HepG2 (cell line): Measurements from ENCODE around the gene GFRA1.

Experiments used
- CAMTA2 ChIP-seq: sonication (generic); formaldehyde crosslinking; IDR thresholded peaks from 2 replicates; pipeline ENCODE4 v1.4.0; 2020; ENCODE audit warnings: mild to moderate bottlenecking, missing genetic modification reagents, borderline replicate concordance
- DPF2 ChIP-seq: sonication (generic); formaldehyde crosslinking; IDR thresholded peaks from 2 replicates; pipeline ENCODE4 v1.4.0; 2020; ENCODE audit warnings: mild to moderate bottlenecking, low read depth, missing genetic modification reagents, borderline replicate concordance
- MXI1 ChIP-seq: IDR thresholded peaks from 3 replicates; pipeline ENCODE4 v1.6.1; 2012; ENCODE audit warnings: low read depth, low read length, inconsistent platforms, borderline replicate concordance
- ZNF780A ChIP-seq: sonication (generic); formaldehyde crosslinking; IDR thresholded peaks from 2 replicates; pipeline ENCODE4 v1.8.0; 2022; ENCODE audit warnings: mild to moderate bottlenecking, missing genetic modification reagents, moderate library complexity
- TF ChIP-seq, protein P1 (sequence below): sonication (generic); IDR thresholded peaks from 2 replicates; pipeline ENCODE4 v1.6.1; 2016; ENCODE audit warnings: low read depth, borderline replicate concordance
- TF ChIP-seq, protein P2 (sequence below): sonication (generic); formaldehyde crosslinking; IDR thresholded peaks from 2 replicates; pipeline ENCODE4 v1.4.0; 2020; ENCODE audit warnings: mild to moderate bottlenecking, missing genetic modification reagents
- TF ChIP-seq, protein P3 (sequence below): sonication (generic); formaldehyde crosslinking; IDR thresholded peaks from 2 replicates; pipeline ENCODE4 v1.5.1; 2020; ENCODE audit warnings: mild to moderate bottlenecking, missing genetic modification reagents, borderline replicate concordance
- TF ChIP-seq, protein P4 (sequence below): IDR thresholded peaks from 2 replicates; pipeline ENCODE4 v1.6.1; 2012; ENCODE audit warnings: inconsistent platforms

DNA sequence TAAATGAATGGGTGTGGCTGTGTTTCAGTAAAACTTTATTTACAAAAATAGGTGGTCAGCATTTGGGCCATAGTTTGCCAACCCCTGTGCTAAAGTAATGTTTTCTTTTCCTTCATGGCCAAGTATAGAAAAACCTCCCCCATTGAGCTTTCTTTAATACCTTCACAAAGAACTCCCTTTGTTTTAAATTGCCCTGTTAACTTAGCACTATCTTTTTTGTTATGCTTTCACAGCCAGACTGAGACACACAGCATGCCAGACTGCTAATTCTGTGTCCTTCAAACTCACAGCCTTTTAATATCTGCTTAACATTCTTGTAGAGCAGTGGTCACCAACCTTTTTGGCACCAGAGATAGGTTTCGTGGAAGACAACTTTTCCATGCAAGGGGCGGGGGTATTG lies 78.0 kb downstream of the GFRA1 start:
- TF ChIP-seq DPF2, result no peak
- TF ChIP-seq, protein P1, sequence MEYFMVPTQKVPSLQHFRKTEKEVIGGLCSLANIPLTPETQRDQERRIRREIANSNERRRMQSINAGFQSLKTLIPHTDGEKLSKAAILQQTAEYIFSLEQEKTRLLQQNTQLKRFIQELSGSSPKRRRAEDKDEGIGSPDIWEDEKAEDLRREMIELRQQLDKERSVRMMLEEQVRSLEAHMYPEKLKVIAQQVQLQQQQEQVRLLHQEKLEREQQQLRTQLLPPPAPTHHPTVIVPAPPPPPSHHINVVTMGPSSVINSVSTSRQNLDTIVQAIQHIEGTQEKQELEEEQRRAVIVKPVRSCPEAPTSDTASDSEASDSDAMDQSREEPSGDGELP, result no peak
- TF ChIP-seq, protein P2, sequence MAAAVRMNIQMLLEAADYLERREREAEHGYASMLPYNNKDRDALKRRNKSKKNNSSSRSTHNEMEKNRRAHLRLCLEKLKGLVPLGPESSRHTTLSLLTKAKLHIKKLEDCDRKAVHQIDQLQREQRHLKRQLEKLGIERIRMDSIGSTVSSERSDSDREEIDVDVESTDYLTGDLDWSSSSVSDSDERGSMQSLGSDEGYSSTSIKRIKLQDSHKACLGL (CRISPR knock-in tag), result no peak
- TF ChIP-seq, protein P3, sequence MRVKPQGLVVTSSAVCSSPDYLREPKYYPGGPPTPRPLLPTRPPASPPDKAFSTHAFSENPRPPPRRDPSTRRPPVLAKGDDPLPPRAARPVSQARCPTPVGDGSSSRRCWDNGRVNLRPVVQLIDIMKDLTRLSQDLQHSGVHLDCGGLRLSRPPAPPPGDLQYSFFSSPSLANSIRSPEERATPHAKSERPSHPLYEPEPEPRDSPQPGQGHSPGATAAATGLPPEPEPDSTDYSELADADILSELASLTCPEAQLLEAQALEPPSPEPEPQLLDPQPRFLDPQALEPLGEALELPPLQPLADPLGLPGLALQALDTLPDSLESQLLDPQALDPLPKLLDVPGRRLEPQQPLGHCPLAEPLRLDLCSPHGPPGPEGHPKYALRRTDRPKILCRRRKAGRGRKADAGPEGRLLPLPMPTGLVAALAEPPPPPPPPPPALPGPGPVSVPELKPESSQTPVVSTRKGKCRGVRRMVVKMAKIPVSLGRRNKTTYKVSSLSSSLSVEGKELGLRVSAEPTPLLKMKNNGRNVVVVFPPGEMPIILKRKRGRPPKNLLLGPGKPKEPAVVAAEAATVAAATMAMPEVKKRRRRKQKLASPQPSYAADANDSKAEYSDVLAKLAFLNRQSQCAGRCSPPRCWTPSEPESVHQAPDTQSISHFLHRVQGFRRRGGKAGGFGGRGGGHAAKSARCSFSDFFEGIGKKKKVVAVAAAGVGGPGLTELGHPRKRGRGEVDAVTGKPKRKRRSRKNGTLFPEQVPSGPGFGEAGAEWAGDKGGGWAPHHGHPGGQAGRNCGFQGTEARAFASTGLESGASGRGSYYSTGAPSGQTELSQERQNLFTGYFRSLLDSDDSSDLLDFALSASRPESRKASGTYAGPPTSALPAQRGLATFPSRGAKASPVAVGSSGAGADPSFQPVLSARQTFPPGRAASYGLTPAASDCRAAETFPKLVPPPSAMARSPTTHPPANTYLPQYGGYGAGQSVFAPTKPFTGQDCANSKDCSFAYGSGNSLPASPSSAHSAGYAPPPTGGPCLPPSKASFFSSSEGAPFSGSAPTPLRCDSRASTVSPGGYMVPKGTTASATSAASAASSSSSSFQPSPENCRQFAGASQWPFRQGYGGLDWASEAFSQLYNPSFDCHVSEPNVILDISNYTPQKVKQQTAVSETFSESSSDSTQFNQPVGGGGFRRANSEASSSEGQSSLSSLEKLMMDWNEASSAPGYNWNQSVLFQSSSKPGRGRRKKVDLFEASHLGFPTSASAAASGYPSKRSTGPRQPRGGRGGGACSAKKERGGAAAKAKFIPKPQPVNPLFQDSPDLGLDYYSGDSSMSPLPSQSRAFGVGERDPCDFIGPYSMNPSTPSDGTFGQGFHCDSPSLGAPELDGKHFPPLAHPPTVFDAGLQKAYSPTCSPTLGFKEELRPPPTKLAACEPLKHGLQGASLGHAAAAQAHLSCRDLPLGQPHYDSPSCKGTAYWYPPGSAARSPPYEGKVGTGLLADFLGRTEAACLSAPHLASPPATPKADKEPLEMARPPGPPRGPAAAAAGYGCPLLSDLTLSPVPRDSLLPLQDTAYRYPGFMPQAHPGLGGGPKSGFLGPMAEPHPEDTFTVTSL (CRISPR knock-in tag), result no peak
- no peak for TF ChIP-seq MXI1
- TF ChIP-seq ZNF780A, result no peak
- TF ChIP-seq, protein P4, sequence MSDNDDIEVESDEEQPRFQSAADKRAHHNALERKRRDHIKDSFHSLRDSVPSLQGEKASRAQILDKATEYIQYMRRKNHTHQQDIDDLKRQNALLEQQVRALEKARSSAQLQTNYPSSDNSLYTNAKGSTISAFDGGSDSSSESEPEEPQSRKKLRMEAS, result no peak
- no peak for TF ChIP-seq CAMTA2
